Trophoblast cell (in vitro differentiated cells and primary cell): ENCODE results near the gene CCDC187.

ENCODE experiments used
- DNase-seq, 2 donors: peaks; one replicate each; pipeline ENCODE4 v3.0.0-alpha.2; 2016
- H2AFZ ChIP-seq: 2 replicates; pipeline ENCODE4 v1.6.1; 2013; ENCODE audit warnings: low read length, moderate library complexity, mild to moderate bottlenecking; ENCODE audit not compliant: insufficient read depth, poor library complexity
- H2AK5ac ChIP-seq: 2 replicates; pipeline ENCODE4 v1.6.1; 2013; ENCODE audit warnings: mild to moderate bottlenecking, low read length
- H2BK120ac ChIP-seq: 2 replicates; pipeline ENCODE4 v1.6.1; 2013; ENCODE audit warnings: low read length, mild to moderate bottlenecking, moderate library complexity; ENCODE audit not compliant: insufficient read depth, poor library complexity
- H2BK12ac ChIP-seq: 2 replicates; pipeline ENCODE4 v1.6.1; 2013; ENCODE audit warnings: mild to moderate bottlenecking, low read length, moderate library complexity
- H2BK5ac ChIP-seq: 2 replicates; pipeline ENCODE4 v1.6.1; 2013; ENCODE audit warnings: low read length, low read depth, moderate library complexity, mild to moderate bottlenecking; ENCODE audit not compliant: poor library complexity
- H3K14ac ChIP-seq: 2 replicates; pipeline ENCODE4 v1.6.1; 2013; ENCODE audit warnings: mild to moderate bottlenecking, low read length
- H3K18ac ChIP-seq: 2 replicates; pipeline ENCODE4 v1.6.1; 2013; ENCODE audit warnings: mild to moderate bottlenecking, low read length
- H3K23ac ChIP-seq: 2 replicates; pipeline ENCODE4 v1.6.1; 2013; ENCODE audit warnings: low read length
- H3K27ac ChIP-seq: 2 replicates; pipeline ENCODE4 v1.5.1; 2013; ENCODE audit warnings: low read depth, mild to moderate bottlenecking, inconsistent platforms, low read length, moderate library complexity
- H3K27me3 ChIP-seq: 2 replicates; pipeline ENCODE4 v1.6.1; 2013; ENCODE audit warnings: inconsistent platforms, mild to moderate bottlenecking, low read length, moderate library complexity; ENCODE audit not compliant: insufficient read depth
- H3K36me3 ChIP-seq, 2 experiments: 1 replicate in 1 of 2; 2 replicates in 1 of 2; pipeline ENCODE4 v1.6.1; 2013; ENCODE audit warnings: low read length in 2 of 2, mild to moderate bottlenecking in 2 of 2, moderate library complexity in 1 of 2; ENCODE audit not compliant: insufficient read depth in 2 of 2, control insufficient read depth in 1 of 2
- H3K4ac ChIP-seq: 2 replicates; pipeline ENCODE4 v1.6.1; 2013; ENCODE audit warnings: low read depth, mild to moderate bottlenecking, low read length, moderate library complexity
- H3K4me1 ChIP-seq, 2 experiments: 1 replicate in 1 of 2; 2 replicates in 1 of 2; pipeline ENCODE4 v1.6.1; 2013; ENCODE audit warnings: low read length in 2 of 2, mild to moderate bottlenecking in 2 of 2, moderate library complexity in 1 of 2; ENCODE audit not compliant: insufficient read depth in 2 of 2, control insufficient read depth in 1 of 2
- H3K4me2 ChIP-seq: 2 replicates; pipeline ENCODE4 v1.6.1; 2013; ENCODE audit warnings: inconsistent platforms, mild to moderate bottlenecking, low read length, moderate library complexity
- H3K4me3 ChIP-seq: 2 replicates; pipeline ENCODE4 v1.5.1; 2013; ENCODE audit warnings: mild to moderate bottlenecking, low read depth, low read length, inconsistent platforms
- H3K79me1 ChIP-seq: one replicate; pipeline ENCODE4 v1.6.1; 2013; ENCODE audit warnings: low read length
- H3K79me2 ChIP-seq: 2 replicates; pipeline ENCODE4 v1.6.1; 2013; ENCODE audit warnings: low read length, mild to moderate bottlenecking; ENCODE audit not compliant: control insufficient read depth, insufficient read depth, poor library complexity
- H3K9ac ChIP-seq: 2 replicates; pipeline ENCODE4 v1.6.1; 2013; ENCODE audit warnings: mild to moderate bottlenecking, low read length
- H3K9me3 ChIP-seq: 2 replicates; pipeline ENCODE4 v1.6.1; 2013; ENCODE audit warnings: low read depth, mild to moderate bottlenecking, control low read depth, inconsistent platforms, low read length; ENCODE audit not compliant: insufficient read depth
- H4K12ac ChIP-seq: 2 replicates; pipeline ENCODE4 v1.6.1; 2013; ENCODE audit warnings: low read depth, mild to moderate bottlenecking, low read length, moderate library complexity
- H4K8ac ChIP-seq: 2 replicates; pipeline ENCODE4 v1.6.1; 2013; ENCODE audit warnings: low read depth, mild to moderate bottlenecking, low read length, moderate library complexity
- H4K91ac ChIP-seq: one replicate; pipeline ENCODE4 v1.6.1; 2013; ENCODE audit warnings: low read depth, mild to moderate bottlenecking, low read length, moderate library complexity
- WGBS: extraction: QIAGEN DNeasy Blood & Tissue Kit; methylation state at CpG from one replicate; pipeline ENCODE4 v1.1.7; 2013; ENCODE audit warnings: missing lambda C conversion rate; ENCODE audit not compliant: insufficient read length, insufficient coverage; ENCODE audit errors: extremely low coverage; 5-methylcytosine and 5-hydroxymethylcytosine counted together

The CCDC187 gene

GRCh38 chr9:136258299-136258625, 45.6 kb downstream of the CCDC187 start:
- Histone ChIP-seq H3K4me3 (no peak overlapping the region), H3K14ac (no peak overlapping the region), H3K36me3 (no peaks in the 10 kb centered on the region), H3K4ac (no peak overlapping the region), H2BK12ac (no peak overlapping the region), H3K9me3 (no peaks in the 10 kb centered on the region), H4K12ac (no peak overlapping the region), H3K23ac (no peak overlapping the region), H3K9ac (no peak overlapping the region), H2BK5ac (no peak overlapping the region), H4K8ac (no peak overlapping the region), H3K79me1 (no peaks in the 10 kb centered on the region), H3K27ac (no peak overlapping the region), H3K79me2 (no peaks in the 10 kb centered on the region), H2AK5ac (no peak overlapping the region), H2BK120ac (no peak overlapping the region), H4K91ac (no peak overlapping the region), H3K18ac (no peak overlapping the region), H3K4me1 (peaks cover 0 to 2% of the 10 kb centered on the region in 2 experiments), H2AFZ (no peak overlapping the region), H3K4me2 (no peak overlapping the region), H3K27me3 (no peaks in the 10 kb centered on the region)
- no peak for DNase-seq
- whole genome bisulfite sequencing = no CpG with 5 or more reads among the region's 13 CpGs

GRCh38 chr9:136257381-136258298, 46.3 kb downstream of the CCDC187 start:
- no peak for DNase-seq
- no peak overlapping the region for H4K91ac ChIP-seq
- no peaks in the 10 kb centered on the region for H3K79me1 ChIP-seq
- no peak overlapping the region for H3K4me3 ChIP-seq
- no peak overlapping the region for H2AFZ ChIP-seq
- no CpG with 5 or more reads among the region's 39 CpGs for WGBS
- no peaks in the 10 kb centered on the region for H3K79me2 ChIP-seq
- H3K4ac ChIP-seq = no peak overlapping the region
- H3K23ac ChIP-seq = no peak overlapping the region
- H3K18ac ChIP-seq = no peak overlapping the region
- H3K9ac ChIP-seq = no peak overlapping the region
- no peak overlapping the region for H4K12ac ChIP-seq
- H2BK12ac ChIP-seq = no peak overlapping the region
- H2BK5ac ChIP-seq = no peak overlapping the region
- H3K4me2 ChIP-seq = no peak overlapping the region
- no peak overlapping the region for H2BK120ac ChIP-seq
- H3K27ac ChIP-seq = no peak overlapping the region
- no peaks in the 10 kb centered on the region for H3K36me3 ChIP-seq
- H3K9me3 ChIP-seq = no peaks in the 10 kb centered on the region
- no peak overlapping the region for H4K8ac ChIP-seq
- peaks cover 0 to 2% of the 10 kb centered on the region in 2 experiments for H3K4me1 ChIP-seq
- no peaks in the 10 kb centered on the region for H3K27me3 ChIP-seq
- H3K14ac ChIP-seq = no peak overlapping the region
- H2AK5ac ChIP-seq = no peak overlapping the region

GRCh38 chr9:136255896-136256890, 47.7 kb downstream of the CCDC187 start:
- Histone ChIP-seq H3K9ac (no peak overlapping the region), H3K4me1 (peaks cover 0 to 2% of the 10 kb centered on the region in 2 experiments), H3K27ac (no peak overlapping the region), H4K8ac (no peak overlapping the region), H4K91ac (no peak overlapping the region), H3K36me3 (no peaks in the 10 kb centered on the region), H2BK12ac (no peak overlapping the region), H3K4me2 (no peak overlapping the region), H3K18ac (no peak overlapping the region), H2AFZ (no peak overlapping the region), H3K23ac (no peak overlapping the region), H2BK120ac (no peak overlapping the region), H3K4ac (no peak overlapping the region), H3K9me3 (no peaks in the 10 kb centered on the region), H4K12ac (no peak overlapping the region), H3K4me3 (no peak overlapping the region), H3K14ac (no peak overlapping the region), H3K79me1 (no peaks in the 10 kb centered on the region), H2BK5ac (no peak overlapping the region), H3K27me3 (no peaks in the 10 kb centered on the region), H3K79me2 (no peaks in the 10 kb centered on the region), H2AK5ac (no peak overlapping the region)
- no CpG with 5 or more reads among the region's 28 CpGs for WGBS
- no peak for DNase-seq

DNA sequence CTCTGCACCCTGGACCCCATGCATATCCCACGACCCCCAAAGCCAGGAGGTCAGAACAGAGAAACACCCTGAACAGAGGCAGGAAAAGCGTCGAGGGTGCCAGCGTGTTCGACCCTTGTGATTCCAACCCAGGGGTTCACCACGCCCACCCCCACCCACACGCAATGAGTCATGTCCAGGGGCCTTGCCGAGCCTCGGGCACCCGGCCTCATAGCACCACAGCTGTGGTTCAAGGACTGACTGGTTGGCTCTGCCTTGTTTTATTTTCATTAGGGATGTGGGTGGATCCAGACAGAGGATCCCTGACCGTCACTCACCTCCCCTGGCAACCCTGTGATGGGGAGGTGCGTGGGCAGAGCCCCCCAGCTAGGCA, 48.7 kb downstream of the CCDC187 start:
- peaks cover 0 to 2% of the 10 kb centered on the region in 2 experiments for H3K4me1 ChIP-seq
- no peak overlapping the region for H3K4me2 ChIP-seq
- H3K9ac ChIP-seq = no peak overlapping the region
- no peak overlapping the region for H2BK5ac ChIP-seq
- H2BK120ac ChIP-seq = no peak overlapping the region
- no peak overlapping the region for H2AFZ ChIP-seq
- H3K4ac ChIP-seq = no peak overlapping the region
- no peak overlapping the region for H2BK12ac ChIP-seq
- no peak overlapping the region for H3K4me3 ChIP-seq
- no peaks in the 10 kb centered on the region for H3K27me3 ChIP-seq
- H4K8ac ChIP-seq = no peak overlapping the region
- DNase-seq = no peak
- H3K14ac ChIP-seq = no peak overlapping the region
- H3K36me3 ChIP-seq = no peaks in the 10 kb centered on the region
- no peak overlapping the region for H3K18ac ChIP-seq
- WGBS = no CpG with 5 or more reads among the region's 12 CpGs
- no peaks in the 10 kb centered on the region for H3K79me2 ChIP-seq
- H4K12ac ChIP-seq = no peak overlapping the region
- H3K79me1 ChIP-seq = no peaks in the 10 kb centered on the region
- H2AK5ac ChIP-seq = no peak overlapping the region
- no peak overlapping the region for H3K27ac ChIP-seq
- H3K23ac ChIP-seq = no peak overlapping the region
- H3K9me3 ChIP-seq = no peaks in the 10 kb centered on the region
- H4K91ac ChIP-seq = no peak overlapping the region
